GM21619 (cell line): ENCODE data around the gene UCK2.
"Not testable (repeated sequence)": the region's sequence is repeated elsewhere in the genome, so short reads cannot be mapped to it uniquely, and the experiment has no call there.

Source experiments
- ATAC-seq: cut with Tn5 transposase; IDR thresholded peaks from one replicate; pipeline ENCODE4 v1.9.1; 2021; ENCODE audit not compliant: unreplicated experiment

The UCK2 gene

DNA sequence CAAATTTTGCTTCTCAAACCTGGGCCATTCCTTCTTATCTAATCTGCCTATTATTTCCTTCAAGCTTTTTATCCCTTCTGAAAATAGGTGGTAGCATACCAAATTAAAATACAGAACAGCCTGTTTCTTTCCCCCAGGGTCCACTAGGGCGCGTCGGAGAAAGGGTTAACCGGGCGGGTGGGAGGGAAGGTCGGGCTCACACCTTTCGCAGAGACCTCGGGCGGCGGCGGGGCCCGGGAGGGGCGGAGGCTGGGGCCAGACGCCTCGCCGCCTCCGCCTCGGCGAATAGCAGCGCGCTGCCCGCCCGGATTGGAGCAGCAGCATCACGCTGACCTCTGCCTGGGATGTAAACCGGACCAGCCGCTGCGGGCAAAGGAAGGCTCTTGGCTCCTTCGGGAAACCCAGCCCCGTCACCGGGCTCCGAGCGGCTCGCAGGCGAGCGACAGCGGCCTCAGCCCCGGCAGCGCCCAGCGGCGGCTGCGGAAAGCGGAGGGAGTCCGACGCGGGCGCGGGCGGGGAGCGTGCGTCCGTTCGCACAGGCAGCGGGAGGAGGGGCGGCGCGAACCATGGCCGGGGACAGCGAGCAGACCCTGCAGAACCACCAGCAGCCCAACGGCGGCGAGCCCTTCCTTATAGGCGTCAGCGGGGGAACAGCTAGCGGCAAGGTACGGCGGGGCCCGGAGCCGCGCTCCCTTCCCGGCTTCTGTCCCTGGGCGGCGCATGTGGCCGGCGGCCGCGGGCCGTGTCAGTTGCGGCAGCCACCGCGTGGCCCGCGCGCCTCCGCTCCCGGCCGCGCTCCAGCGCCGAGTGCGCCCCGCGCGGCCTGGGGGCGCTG is at the start of gene UCK2:
TSS of gene UCK2 (plus strand) at position 347 of the 835 bp plus-strand sequence. CDS start at position 567, 220 bp downstream.
- ATAC-seq: peak; percentile 64

DNA sequence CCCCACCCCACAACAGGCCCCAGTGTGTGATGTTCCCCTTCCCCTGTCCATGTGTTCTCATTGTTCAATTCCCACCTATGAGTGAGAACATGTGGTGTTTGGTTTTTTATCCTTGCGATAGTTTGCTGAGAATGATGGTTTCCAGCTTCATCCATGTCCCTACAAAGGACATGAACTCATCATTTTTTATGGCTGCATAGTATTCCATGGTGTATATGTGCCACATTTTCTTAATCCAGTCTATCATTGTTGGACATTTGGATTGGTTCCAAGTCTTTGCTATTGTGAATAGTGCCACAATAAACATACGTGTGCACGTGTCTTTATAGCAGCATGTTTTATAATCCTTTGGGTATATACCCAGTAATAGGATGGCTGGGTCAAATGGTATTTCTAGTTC is 49.2 kb upstream of the UCK2 start:
- not testable (repeated sequence) for ATAC-seq

DNA sequence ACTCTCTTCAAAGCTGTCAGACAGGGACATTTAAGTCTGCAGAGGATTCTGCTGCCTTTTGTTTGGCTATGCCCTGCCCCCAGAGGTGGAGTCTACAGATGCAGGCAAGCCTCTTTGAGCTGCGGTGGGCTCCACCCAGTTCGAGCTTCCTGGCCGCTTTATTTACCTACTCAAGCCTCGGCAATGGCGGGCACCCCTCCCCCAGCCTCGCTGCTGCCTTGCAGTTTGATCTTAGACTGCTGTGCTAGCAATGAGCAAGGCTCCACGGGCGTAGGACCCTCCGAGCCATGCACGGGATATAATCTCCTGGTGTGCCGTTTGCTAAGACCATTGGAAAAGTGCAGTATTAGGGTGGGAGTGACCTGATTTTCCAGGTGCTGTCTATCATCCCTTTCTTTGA is 43.9 kb upstream of the UCK2 start:
- ATAC-seq: not testable (repeated sequence)

DNA sequence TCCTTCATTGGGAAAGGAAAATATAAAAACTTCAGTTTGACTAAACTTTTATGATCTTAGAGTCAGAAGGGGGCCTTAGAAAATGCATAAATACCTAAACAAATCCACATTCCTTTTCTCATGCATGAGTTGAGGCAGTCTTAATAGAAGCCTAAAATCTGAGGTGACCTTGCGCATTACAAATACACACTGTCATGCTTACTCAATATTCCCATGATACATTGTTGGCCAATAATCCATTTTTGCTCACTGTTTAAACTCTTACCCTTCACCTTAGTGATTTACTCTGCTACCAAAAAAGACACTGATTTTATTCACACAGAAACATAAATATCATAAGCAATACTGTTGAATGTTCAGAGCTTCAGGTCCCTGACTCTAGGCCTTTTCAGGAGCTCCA is 39.7 kb upstream of the UCK2 start:
- ATAC-seq: no peak

DNA sequence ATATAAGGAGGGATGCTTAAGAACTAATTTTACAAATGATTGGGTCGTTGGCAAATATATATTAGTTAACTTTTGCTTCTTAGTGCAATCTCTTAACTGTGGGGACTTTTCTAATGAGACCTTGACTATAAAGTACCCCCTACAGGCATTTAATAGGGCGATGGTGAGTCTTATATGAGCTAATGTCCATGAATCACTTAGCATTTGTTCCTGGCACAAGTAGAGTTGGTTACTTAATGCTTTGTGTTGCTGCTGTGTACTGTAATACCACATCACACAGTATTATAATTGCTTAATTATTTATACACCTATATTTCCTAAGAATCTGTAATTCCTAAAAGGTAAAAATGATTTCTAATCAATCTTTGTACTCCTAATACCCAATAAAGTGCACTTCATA is 33.5 kb upstream of the UCK2 start:
- ATAC-seq: no peak

DNA sequence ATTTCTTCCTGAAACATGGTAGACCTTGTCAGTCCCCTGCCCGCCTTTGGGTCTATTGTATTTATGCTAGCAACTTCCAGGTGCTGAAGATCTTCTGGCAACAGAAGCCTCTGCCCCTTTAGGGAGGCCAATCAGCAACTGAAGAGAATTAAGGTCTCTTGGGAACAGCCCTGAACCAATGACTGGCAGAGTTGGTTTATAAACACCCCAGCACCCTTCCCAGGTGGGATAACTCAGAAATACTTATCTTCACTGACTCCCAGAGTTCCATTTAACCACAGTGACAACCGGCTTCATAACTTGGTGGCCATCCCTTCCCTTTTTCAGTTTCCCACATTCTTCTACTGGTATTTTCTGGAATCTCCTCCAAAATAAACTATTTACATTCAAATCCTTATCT is 31.5 kb upstream of the UCK2 start:
- ATAC-seq: no peak

DNA sequence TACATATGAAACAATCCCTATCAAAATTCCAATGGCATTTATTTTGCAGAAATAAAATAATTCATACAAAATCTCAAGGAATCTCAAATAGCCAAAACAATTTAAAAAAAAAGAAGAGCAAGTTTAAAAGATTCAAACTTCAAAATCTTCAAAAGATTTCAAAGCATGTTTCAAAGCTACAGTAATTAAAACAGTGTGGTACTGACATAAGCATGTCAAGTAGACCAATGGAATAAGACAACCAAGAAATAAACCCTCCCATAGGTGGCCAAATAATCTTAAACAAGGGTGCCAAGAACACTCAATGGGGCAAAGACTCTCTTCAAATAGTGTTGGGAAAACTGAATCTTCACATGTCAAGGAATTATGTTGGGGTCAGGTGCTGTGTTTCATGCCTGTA is 28.0 kb upstream of the UCK2 start:
- no peak for ATAC-seq

DNA sequence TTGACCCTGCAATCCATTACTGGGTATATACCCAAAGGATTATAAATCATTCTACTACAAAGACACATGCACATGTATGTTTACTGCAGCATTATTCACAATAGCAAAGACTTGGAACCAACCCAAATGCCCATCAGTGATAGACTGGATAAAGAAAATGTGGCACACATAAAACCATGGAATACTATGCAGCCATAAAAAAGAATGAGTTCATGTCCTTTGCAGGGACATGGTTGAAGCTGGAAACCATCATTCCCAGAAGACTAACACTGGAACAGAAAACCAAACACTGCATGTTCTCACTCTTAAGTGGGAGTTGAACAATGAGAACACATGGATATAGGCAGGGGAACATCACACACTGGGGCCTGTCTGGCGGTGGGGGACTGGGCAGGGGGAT is 22.9 kb upstream of the UCK2 start:
- not testable (repeated sequence) for ATAC-seq

DNA sequence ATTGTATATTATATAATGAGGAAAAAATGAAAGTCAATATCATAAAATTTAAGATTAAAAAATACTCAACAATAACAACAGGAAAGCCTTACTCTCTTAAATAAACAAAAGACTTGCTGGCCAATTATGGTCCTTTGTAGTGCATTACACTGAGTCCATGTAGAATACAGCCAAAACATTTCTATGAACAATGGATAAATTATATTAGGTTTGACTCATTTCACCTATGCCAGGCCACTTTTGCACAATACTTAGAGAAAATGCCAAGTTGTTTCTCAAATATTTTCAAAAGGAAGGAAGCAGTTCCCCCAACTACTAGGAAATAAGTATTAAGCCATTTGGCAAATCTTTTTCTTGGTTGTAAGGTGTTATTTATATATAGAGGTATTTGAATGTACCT is 19.8 kb upstream of the UCK2 start:
- ATAC-seq: no peak

DNA sequence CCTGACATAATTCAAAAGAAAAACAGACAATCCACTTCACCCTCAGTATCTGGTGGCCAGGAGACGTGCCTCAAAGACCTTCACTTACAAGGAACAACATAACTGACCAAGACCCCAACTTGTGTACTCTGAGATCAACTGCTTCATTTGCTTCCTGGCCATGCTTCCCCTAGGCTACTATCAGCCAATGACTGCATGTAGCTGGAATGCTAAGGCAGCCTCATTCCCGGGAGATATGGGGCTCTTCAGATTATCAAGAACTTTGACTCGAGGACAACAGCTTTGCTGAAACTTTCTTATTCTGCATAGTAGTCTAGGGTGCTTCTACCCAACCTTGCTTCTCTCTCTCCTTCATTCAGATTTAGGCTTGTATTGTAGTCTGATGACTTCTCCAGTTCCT is 11.7 kb upstream of the UCK2 start:
- ATAC-seq: no peak

DNA sequence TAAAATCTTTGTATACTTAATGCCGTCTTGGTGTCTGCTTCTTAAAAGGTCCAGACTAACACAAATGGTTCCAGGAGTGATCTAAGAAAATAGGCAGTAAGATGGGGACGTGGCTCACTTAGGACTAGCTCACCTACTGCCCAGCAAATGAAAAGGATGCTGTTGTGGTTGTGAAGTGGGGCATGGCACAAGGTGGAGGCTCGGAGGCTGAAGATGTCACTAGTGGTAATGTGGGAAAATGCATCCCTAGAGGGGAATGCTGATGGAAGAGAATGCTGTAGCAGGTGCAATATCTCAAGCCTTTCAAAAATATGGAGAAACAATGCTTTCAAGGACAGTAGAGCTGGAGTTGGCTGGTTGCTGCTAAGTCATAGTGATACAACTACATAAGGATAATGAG is 11.3 kb upstream of the UCK2 start:
- ATAC-seq: no peak

DNA sequence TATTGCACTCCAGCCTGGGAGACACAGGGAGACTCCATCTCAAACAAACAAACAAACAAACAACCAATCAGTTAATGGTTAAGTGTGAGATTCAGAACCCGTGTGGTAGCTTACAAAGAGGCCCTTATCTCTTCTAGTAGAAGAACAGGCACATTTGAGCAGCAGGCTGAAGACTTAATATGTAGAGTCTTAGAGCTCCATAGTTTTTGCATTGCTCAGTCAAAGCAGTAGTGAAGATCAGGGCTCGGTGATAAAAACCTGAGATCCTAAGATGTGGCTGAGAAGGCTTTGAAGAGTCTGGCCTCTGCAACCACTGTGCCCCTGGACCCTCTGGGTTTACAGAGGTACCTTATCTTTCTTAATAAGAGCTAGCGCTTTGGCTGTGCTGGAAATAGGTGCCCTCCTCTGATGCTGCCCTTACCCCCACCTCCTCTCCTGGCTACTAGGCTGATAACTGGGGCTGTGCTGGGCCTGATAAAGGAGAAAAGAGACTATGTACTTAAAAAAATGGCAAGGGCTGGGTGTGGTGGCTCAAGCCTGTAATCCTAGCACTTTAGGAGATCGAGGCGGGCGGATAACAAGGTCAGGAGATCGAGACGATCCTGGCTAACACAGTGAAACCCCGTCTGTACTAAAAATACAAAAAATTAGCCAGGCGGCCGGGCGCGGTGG is 10.5 kb upstream of the UCK2 start:
- no peak for ATAC-seq

DNA sequence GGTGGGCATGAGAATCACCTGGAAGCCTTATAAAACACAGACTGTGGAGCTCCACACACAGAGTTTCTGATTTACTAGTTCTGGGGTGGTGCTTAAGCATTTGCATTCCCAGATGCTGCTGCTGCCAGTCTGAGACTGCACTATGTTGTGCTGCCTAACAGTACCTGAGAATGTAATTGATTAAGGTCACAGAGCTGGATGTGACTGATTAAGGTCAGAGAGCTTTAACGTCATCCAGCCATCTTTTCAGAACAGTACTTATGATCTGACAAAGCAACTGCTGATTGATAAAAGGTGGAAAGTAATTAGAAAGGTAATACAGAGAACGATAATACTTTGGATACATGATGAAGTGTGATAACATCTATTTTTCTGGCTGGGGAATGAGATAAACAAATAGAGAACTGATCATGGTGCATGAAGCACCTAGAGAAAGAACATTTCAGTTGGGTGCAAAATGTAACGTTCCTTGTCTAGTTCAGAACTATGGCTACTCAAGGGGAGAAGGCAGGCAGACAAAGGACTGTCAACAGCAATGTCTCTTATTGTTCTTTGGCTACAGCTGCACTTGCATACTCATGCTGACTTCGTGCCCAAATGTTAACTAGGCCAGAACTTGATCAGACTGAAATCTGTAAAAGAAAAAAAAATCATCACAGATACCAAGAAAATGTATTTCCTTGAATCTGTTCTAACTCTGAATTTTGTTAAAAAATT is 3.7 kb upstream of the UCK2 start:
- ATAC-seq: no peak

DNA sequence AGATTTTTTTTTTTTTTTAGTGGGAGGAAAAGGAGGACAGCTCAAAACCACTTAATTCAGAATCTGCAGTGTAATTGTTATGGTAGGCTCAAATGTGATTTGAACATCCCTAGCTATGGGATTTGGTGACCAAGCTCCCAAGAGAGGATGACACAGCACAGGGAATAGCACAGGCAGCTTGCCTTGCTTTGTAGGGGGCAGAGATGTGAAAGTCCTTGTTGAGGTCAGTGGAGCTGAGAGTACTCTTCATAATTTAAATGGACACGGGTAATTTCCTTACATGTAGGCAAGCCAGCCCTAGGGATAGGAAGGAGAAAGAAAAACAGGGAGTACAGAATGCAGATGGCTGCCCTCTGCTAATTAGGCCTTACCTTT is 3.2 kb upstream of the UCK2 start:
- ATAC-seq: no peak

DNA sequence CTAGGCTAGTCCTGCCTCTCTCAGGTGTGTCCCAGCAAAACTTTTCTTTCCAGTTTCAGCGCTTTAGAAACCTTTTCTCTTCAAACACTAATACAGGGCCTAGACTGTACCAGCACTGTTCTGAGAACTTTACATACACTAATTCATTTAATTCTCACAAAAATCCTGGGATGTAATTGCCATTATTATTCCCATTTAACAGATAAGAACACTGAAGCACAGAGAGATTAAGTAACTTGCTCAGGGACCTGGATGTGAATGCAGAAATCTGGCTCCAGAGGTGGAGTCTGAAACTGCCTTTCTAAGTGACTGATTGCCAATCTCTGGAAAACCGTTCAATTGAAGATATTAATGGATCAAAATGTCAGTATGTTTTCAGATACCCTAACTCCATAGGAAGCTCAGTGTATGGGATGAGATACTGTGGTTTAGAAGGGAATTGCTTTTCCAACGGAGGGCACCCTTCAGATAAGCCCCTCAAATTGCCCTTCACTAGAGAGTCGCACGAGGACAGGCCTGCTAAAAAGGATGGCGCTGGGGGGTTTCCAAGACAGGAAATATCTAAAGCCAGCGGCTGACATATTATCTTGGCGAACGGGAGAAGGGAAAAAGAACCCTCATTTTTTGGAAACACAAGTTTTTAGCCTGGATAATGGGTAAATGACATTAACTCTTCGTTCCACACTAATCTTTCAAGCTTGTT is 698 bp upstream of the UCK2 start:
- ATAC-seq: no peak

DNA sequence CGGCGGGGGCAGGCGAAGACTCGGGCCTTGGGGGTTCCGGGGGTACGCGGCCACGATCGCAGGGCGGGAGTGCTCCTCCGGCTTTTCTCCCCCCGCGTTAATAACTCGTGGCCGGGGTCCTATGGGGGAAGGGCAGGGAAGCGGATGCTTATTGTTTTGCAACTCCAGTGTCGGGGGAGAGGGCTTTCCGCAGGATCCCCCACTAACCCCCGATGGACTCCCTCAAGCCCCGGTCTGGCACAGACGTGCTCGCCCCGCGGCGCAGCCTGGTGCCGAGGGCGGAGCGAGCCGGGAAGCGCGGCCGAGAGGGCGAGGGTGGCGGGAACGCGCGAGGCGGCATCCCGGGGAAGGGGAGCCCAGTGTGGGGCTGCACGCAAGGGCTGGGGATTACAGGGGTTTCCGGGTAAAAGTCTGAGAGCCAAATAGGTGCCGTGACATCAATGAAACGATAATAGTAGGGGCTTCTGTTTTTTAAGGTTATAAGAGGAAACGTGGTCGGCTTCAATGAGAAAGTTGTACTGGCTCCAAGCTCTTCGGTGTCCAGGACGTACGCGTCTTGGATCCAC is 772 bp downstream of the UCK2 start:
- ATAC-seq: peak; percentile 45

DNA sequence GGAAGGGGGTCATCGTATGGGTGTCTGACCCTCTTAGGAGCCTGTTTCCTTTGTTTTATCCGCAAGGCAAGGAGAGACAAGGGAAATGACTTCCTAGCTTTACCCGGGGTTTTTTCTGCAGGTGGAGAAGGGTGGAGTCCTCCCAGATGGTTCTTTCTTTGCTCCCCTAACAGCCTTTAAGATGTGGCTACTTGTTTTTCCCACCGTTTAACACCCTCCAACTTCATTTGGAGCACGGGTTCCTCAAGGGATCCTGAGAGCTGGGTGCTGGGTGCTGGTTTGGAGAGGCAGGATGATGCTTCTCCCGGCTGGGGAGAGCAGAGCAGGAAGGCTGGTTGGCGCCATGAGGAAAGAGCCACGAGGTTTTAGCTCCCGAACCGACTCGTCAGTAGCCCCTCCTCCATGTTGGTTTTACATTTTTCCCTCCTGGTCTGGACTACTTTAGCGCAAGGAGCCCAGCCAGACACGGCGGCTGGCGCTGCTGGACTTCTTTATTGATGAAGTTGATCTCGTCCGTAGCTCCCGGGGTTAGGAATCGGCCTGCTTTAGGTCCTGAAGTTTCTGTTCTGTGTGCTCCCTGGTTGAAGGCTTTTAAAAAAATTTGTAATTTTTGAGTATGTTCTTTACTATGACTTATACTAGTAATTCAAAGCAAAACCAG is 1.4 kb downstream of the UCK2 start:
- ATAC-seq: peak; percentile 1

DNA sequence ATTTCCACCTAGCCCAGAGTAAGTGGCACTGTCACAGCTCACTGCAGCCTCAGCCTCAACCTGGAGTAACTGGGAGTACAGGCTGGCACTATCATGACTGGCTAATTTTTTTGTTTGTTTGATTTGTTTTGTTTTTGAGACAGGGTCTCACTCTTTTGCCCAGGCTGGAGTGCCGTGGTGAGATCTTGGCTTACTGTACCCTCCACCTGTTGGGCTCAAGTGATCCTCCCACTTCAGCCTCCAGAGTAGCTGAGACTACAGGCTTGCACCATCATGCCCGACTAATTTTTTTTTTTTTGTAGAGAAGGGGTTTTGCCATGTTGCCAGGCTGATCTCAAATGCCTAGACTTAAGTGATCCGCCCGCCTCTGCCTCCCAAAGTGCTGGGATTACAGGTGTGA is 2.5 kb downstream of the UCK2 start:
- ATAC-seq: no peak

DNA sequence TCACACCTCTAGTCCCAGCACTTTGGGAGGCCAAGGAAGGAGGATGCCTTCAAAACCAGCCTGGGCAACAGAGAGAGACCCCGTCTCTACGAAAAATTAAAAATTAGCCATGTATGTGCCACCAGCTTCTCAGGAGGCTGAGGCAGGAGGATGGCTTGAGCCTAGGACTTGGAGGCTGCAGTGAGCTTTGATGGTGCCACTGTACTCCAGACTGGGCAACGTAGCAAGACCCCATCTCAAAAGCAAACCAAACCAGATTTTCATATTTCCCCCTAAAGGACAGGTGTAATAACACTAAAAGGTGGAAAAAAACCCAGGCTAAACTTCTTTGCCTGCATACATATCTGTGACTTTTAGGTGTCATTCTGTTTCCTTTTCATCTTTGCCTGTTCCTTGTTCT is 3.7 kb downstream of the UCK2 start:
- ATAC-seq: no peak

DNA sequence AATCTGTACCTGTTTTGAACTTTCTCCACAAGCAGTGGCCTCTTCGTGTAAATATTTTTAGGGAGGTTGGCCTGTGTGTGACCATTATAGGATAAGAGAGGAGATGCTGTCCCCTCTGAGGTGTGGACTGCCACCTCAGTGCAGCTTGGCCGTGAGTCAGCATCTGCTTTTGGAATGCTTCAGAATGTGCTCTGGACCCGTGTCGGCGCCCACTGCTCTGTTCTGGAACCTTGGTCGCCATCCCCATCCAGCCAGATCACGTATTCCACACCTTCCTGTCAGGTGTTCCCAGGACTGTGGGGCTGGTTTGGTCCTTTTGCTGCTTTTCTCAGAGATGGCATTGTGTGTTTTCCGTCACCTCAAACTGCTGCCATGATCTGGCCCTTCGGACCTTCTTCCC is 5.5 kb downstream of the UCK2 start:
- no peak for ATAC-seq

DNA sequence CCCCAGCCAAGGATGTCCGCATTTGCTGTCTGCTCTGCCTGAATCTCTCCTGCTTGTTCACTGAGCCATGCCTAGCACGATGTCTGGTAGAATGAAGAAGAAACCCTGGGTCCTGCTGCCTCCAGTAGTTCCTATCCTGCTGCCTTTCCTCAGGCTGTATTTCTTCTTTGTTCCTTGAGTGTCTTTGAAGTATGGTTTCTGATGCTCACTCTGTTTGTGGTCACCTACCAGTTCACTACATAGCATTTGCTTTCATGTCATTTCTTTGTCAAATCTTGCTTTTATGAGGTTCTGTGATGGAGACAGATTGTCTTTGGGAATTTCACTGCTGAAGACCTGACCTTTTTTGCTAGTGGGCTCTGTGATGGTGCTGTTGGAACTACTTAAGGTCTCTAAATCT is 5.9 kb downstream of the UCK2 start:
- no peak for ATAC-seq
